SK-N-MC (cell line): ENCODE measurements around the gene STRIT1.

Source experiments
- EZH2 ChIP-seq: fragments of 200-600 bp; sonication (generic); IDR thresholded peaks from one replicate; pipeline ENCODE4 v1.6.1; 2017; ENCODE audit warnings: antibody characterized with exemption
- FOXP2 ChIP-seq: optimal IDR thresholded peaks from 2 replicates; pipeline ENCODE3; 2011; ENCODE audit warnings: mild to moderate bottlenecking, moderate library complexity; ENCODE audit not compliant: insufficient read depth; ENCODE audit errors: extremely low read length, control extremely low read depth
- POLR2AphosphoS5 ChIP-seq: IDR thresholded peaks from 2 replicates; pipeline ENCODE4 v1.6.1; 2012; ENCODE audit warnings: mild to moderate bottlenecking, low read depth, low read length, borderline replicate concordance

DNA sequence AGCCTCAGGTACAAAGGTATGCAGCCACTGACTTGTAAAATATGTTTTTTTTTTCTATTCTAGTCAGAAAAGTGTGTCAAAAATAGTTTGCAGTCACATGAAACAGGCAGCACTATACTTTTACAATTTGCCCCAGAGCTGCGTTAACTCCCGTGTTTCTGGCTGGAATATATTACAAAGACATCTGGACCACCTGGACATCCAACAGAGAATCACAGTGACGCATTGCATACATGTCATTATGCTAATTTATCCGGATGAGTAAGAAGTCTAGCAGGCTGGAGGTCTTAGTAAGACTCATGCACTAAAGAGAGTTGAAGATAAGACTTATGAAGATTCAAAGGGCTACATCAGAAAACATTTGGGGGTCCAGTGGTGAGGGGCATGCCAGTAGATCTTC is 39.2 kb upstream of the STRIT1 start:
- TF ChIP-seq EZH2 (no peak), POLR2AphosphoS5 (no peak), FOXP2 (no peak)
